HFFc6 (cell line): ENCODE results near the gene FOXN1. TPM values are rescaled to one million over a fixed set of nuclear protein-coding genes. Genes with fewer than 3 reads are reported as not detected.

Source experiments
- DNase-seq: peaks from one replicate; pipeline ENCODE4 v3.0.0-alpha.2; 2018
- H3K27ac Mint-ChIP-seq: 2 replicates; pipeline ENCODE4 v1.8.0; 2020; ENCODE audit warnings: mild to moderate bottlenecking, mixed read lengths
- H3K27me3 Mint-ChIP-seq: 2 replicates; pipeline ENCODE4 v1.8.0; 2021; ENCODE audit warnings: mild to moderate bottlenecking, moderate library complexity, mixed read lengths; ENCODE audit not compliant: insufficient read depth
- H3K36me3 Mint-ChIP-seq: 2 replicates; pipeline ENCODE4 v1.8.0; 2021; ENCODE audit warnings: low read depth, mixed read lengths
- H3K4me1 Mint-ChIP-seq: 2 replicates; pipeline ENCODE4 v1.8.0; 2020; ENCODE audit warnings: low read depth, mixed read lengths
- H3K4me3 Mint-ChIP-seq: 2 replicates; pipeline ENCODE4 v1.8.0; 2020; ENCODE audit warnings: mild to moderate bottlenecking, moderate library complexity, mixed read lengths
- H3K9me3 Mint-ChIP-seq: 2 replicates; pipeline ENCODE4 v1.8.0; 2020; ENCODE audit warnings: mild to moderate bottlenecking, mixed read lengths
- CTCF ChIP-seq: fragments of 200-600 bp; sonication (generic); IDR thresholded peaks from 2 replicates; pipeline ENCODE4 v1.5.0; 2021; ENCODE audit warnings: antibody characterized with exemption, mild to moderate bottlenecking
- total RNA-seq, 6 experiments: library from RNA; stranded (reverse); fragmentation: NEBNext Ultra II Directional; extraction: Animal tissue kit (Norgen Biotek cat#: 25700); gene quantifications; 2 replicates in 1 of 6; 3 replicates in 5 of 6; pipeline ENCODE4 v1.2.3, GENCODE V29; 2021

FOXN1 gene
- total RNA-seq, 6 experiments from 2014 or later: not detected

- no peak overlapping the region for H3K27ac Mint-ChIP-seq
- no peak for DNase-seq
- no peaks in the 10 kb centered on the region; the same call in 1 of the 2 replicates for H3K36me3 Mint-ChIP-seq
- H3K27me3 Mint-ChIP-seq: peaks cover 76% of the 10 kb centered on the region
- H3K9me3 Mint-ChIP-seq: no peaks in the 10 kb centered on the region
- no peak overlapping the region for H3K4me3 Mint-ChIP-seq
- TF ChIP-seq CTCF: no peak
- peaks cover 17% of the 10 kb centered on the region for H3K4me1 Mint-ChIP-seq
Measured at GRCh38 chr17:28470914-28471366, 35.2 kb upstream of the FOXN1 start.

- H3K9me3 Mint-ChIP-seq: no peaks in the 10 kb centered on the region
- no peak overlapping the region for H3K4me3 Mint-ChIP-seq
- H3K27me3 Mint-ChIP-seq: peaks cover 74% of the 10 kb centered on the region
- H3K27ac Mint-ChIP-seq: no peak overlapping the region
- H3K36me3 Mint-ChIP-seq: no peaks in the 10 kb centered on the region; the same call in 1 of the 2 replicates
- peaks cover 9% of the 10 kb centered on the region for H3K4me1 Mint-ChIP-seq
- DNase-seq: no peak
- TF ChIP-seq CTCF: no peak
Measured at GRCh38 chr17:28471531-28472342, 34.4 kb upstream of the FOXN1 start.

DNA sequence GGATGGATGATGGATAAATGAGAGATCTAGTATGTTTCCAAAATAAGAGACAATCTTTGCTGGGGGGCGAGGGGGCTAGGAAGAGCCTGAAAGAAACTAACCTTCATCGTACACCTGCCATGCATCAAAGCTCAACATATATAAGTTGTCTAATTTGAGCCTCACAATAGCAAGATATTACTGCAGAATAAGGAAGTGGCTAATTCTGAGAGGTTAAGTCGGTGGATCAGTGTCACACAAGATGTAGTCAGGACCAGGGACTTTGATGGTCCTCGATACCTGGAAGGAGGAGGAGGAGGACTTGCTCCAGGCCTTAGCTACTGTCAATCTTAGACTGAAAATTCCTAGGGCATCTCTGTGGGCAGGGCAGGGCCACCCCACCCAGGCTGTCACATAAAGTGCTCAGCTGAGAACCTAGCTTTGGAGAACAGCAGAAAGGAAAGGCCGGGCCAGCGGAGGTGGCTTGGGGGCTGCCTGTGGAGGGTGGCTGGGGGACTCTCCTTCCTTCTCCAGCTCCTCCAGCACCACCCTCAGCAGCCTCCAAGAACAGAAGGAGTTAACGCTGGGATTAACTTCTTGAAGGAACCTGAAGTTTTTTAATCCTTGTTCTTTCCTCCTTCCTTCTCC, 33.2 kb upstream of the FOXN1 start:
- TF ChIP-seq CTCF: no peak
- no peak for DNase-seq
- Mint-ChIP-seq H3K27me3 (peaks cover 71% of the 10 kb centered on the region), H3K4me1 (no peaks in the 10 kb centered on the region), H3K9me3 (no peaks in the 10 kb centered on the region), H3K27ac (no peak overlapping the region), H3K4me3 (no peak overlapping the region), H3K36me3 (no peaks in the 10 kb centered on the region; the same call in 1 of the 2 replicates)

GRCh38 chr17:28473542-28473941, 32.6 kb upstream of the FOXN1 start, which contains the start of gene SLC13A2:
Gene SLC13A2, plus strand, starts transcription at chr17:28473644. Its CDS starts 69 bp downstream, at chr17:28473713.
- Mint-ChIP-seq H3K4me3 (no peak within 1 kb of the TSS), H3K9me3 (no peaks in the 10 kb centered on the region), H3K27me3 (peaks cover 70% of the 10 kb centered on the region), H3K36me3 (no peaks in the 10 kb centered on the region; the same call in 1 of the 2 replicates), H3K27ac (no peak within 1 kb of the TSS), H3K4me1 (no peaks in the 10 kb centered on the region)
- 0 out of 2 replicates have a peak, but pooled peaks have one; percentile 17 for TF ChIP-seq CTCF
- DNase-seq: no peak

DNA sequence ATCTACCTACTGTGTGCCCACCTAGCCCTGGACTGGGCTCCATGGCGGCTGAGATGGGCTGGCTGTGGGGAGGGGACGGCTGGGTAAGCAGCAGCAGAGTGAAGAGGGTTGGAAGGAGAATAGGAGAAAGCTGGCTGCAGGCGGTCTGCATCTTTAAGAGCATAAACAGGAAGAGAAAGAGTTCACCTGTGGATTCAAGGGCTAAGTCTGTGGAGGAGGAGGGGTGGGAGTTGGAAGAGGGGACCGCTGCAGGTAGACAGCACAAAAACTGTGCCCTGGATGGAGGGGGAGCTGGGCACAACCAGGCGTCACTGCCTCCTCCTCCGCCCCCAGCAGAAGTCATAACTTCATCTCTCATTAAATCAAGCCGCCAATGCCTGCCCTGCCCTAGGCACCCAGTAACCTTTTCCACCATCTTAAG, 32.0 kb upstream of the FOXN1 start:
- no peaks in the 10 kb centered on the region for H3K9me3 Mint-ChIP-seq
- no peak overlapping the region for H3K27ac Mint-ChIP-seq
- DNase-seq: no peak
- peaks cover 70% of the 10 kb centered on the region for H3K27me3 Mint-ChIP-seq
- no peak for TF ChIP-seq CTCF
- H3K4me1 Mint-ChIP-seq: no peaks in the 10 kb centered on the region
- H3K36me3 Mint-ChIP-seq: no peaks in the 10 kb centered on the region; the same call in 1 of the 2 replicates
- H3K4me3 Mint-ChIP-seq: no peak overlapping the region
